ENCODE data around the gene NKD2.
"Not testable (repeated sequence)": the region's sequence is repeated elsewhere in the genome, so short reads cannot be mapped to it uniquely, and the experiment has no call there.

Gene NKD2

GRCh38 chr5:1014781-1015221 is 6.2 kb downstream of the NKD2 start:
- DNase-seq: no peak

GRCh38 chr5:1015507-1015906 is 6.9 kb downstream of the NKD2 start:
- no peak for DNase-seq

- no peak for DNase-seq
Measured at GRCh38 chr5:1016036-1016435, 7.4 kb downstream of the NKD2 start.

- DNase-seq: no peak
Measured at GRCh38 chr5:1016476-1016875, 7.9 kb downstream of the NKD2 start.

- no peak for DNase-seq
Measured at GRCh38 chr5:1017056-1017455, 8.5 kb downstream of the NKD2 start.

- no peak for DNase-seq
Measured at GRCh38 chr5:1017691-1018455, 9.3 kb downstream of the NKD2 start.

- DNase-seq: no peak
Measured at GRCh38 chr5:1018596-1018995, 10.0 kb downstream of the NKD2 start.

- DNase-seq: no peak
Measured at GRCh38 chr5:1019001-1019905, 10.7 kb downstream of the NKD2 start.

- DNase-seq: no peak
Measured at GRCh38 chr5:1020452-1020961, 11.9 kb downstream of the NKD2 start.

GRCh38 chr5:1021136-1021968 is 12.8 kb downstream of the NKD2 start:
- no peak for DNase-seq

- not testable (repeated sequence) for DNase-seq
Measured at GRCh38 chr5:1021969-1022336, 13.4 kb downstream of the NKD2 start.

GRCh38 chr5:1026700-1027621 is 18.4 kb downstream of the NKD2 start:
- no peak for DNase-seq

GRCh38 chr5:1027631-1028441 is 19.2 kb downstream of the NKD2 start:
- no peak for DNase-seq

GRCh38 chr5:1028481-1029281 is 20.1 kb downstream of the NKD2 start:
- DNase-seq: no peak

- no peak for DNase-seq
Measured at GRCh38 chr5:1029282-1029944, 20.8 kb downstream of the NKD2 start.

GRCh38 chr5:1029945-1030625 is 21.5 kb downstream of the NKD2 start:
- no peak for DNase-seq

GRCh38 chr5:1030801-1031271 is 22.2 kb downstream of the NKD2 start:
- no peak for DNase-seq

- no peak for DNase-seq
Measured at GRCh38 chr5:1031306-1031959, 22.8 kb downstream of the NKD2 start.
